Measurements from ENCODE around the gene GAGE10. TPM values are rescaled to one million over a fixed set of nuclear protein-coding genes. Genes with fewer than 3 reads are reported as not detected.
A peak's percentile ranks its signal among the peaks of the same experiment; 100 is the strongest.
"Not testable (repeated sequence)": the region's sequence is repeated elsewhere in the genome, so short reads cannot be mapped to it uniquely, and the experiment has no call there.

Gene GAGE10
- total RNA-seq, 1 donor from 2014 or later: not detected

DNA sequence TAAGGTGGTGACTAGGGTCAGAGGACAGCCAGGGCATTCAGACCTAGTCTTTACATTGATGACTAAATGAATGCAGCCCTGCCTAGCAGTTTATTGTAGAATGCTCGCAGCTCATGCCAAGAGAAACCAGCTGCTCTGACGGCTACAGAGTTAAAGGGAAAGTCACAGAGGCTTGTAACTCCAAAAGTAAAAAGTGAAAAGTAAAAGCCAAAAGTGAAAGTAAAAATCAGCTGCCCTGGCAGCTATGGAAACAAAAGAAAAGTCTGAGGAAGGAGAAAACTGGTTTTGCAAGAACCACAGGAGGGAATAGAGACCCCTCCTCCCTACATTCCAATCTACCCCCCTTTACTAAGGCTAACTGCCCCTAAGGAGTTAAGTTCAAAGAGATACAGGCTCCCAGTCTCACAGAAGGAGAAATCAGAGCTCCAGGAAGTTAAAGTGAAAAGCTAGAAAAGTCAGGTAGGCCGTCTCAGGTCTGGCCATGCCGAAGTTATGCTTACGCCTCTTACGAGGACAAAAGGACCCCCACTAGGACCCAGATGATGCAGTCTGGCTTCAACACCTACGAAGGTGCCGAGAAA, 6.0 kb downstream of the GAGE10 start:
- DNase-seq (no peak), ATAC-seq (ENCODE audit: poor library complexity) (peak; percentile 22)
- intact Hi-C loops (cut with DNase I): no loop called here

GRCh38 chrX:49310371-49310770, 6.9 kb downstream of the GAGE10 start:
- ATAC-seq (ENCODE audit: poor library complexity) (no peak), DNase-seq (no peak)
- intact Hi-C loops (cut with DNase I): no loop called here

- intact Hi-C loops (cut with DNase I): no loop called here
- no peak for DNase-seq
These were observed 8.7 kb downstream of the GAGE10 start for GRCh38 chrX:49312176-49312575.

GRCh38 chrX:49316085-49316484, 12.6 kb downstream of the GAGE10 start:
- intact Hi-C loops (cut with DNase I): no loop called here
- no peak for ATAC-seq (ENCODE audit: poor library complexity)

More at GRCh38 chrX:49312176-49312575, 8.7 kb downstream of the GAGE10 start:
- no peak for ATAC-seq (ENCODE audit: poor library complexity)

DNA sequence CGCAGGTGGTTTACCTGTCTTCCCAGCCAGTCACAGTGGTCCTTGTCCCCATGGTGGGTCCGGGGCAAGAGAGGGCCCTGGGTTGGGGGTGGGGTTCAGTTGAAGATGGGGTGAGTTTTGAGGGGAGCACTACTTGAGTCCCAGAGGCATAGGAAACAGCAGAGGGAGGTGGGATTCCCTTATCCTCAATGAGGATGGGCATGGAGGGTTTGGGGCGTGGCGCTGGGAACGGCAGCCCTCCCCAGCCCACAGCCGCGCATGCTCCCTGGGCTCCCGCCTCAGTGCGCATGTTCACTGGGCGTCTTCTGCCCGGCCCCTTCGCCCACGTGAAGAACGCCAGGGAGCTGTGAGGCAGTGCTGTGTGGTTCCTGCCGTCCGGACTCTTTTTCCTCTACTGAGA, 18.3 kb downstream of the GAGE10 start, which contains the start of gene GAGE12J:
TSS of gene GAGE12J (plus strand) at position 301 of the 400 bp plus-strand sequence. CDS start 1,157 bp downstream, outside the sequence.
- intact Hi-C loops (cut with DNase I); ATAC-seq (ENCODE audit: poor library complexity); DNase-seq: not testable (repeated sequence)

More at GRCh38 chrX:49316085-49316484, 12.6 kb downstream of the GAGE10 start:
- DNase-seq: no peak

GRCh38 chrX:49322266-49322665, 18.8 kb downstream of the GAGE10 start:
- DNase-seq; intact Hi-C loops (cut with DNase I); ATAC-seq (ENCODE audit: poor library complexity): not testable (repeated sequence)

DNA sequence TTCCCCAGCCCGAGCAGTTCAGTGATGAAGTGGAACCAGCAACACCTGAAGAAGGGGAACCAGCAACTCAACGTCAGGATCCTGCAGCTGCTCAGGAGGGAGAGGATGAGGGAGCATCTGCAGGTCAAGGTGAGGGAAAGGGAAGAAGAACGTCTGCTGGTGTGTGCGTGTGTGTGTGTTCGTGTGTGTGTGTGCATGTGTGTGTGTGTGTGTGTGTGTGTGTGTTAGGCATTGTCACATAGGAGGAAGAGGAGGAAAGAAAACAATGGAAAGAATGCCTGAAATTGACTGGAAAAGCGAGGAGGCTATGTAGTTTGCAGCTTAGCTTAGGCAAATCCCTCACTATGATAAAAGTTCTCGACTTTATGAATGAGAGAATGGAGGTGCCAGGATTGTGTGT, 20.3 kb downstream of the GAGE10 start:
- ATAC-seq (ENCODE audit: poor library complexity); DNase-seq; intact Hi-C loops (cut with DNase I): not testable (repeated sequence)

GRCh38 chrX:49330421-49330820, 27.0 kb downstream of the GAGE10 start:
- DNase-seq; intact Hi-C loops (cut with DNase I); ATAC-seq (ENCODE audit: poor library complexity): not testable (repeated sequence)

DNA sequence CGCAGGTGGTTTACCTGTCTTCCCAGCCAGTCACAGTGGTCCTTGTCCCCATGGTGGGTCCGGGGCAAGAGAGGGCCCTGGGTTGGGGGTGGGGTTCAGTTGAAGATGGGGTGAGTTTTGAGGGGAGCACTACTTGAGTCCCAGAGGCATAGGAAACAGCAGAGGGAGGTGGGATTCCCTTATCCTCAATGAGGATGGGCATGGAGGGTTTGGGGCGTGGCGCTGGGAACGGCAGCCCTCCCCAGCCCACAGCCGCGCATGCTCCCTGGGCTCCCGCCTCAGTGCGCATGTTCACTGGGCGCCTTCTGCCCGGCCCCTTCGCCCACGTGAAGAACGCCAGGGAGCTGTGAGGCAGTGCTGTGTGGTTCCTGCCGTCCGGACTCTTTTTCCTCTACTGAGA, 27.8 kb downstream of the GAGE10 start, which contains the start of gene GAGE13:
TSS of gene GAGE13 (plus strand) at position 301 of the 400 bp plus-strand sequence. CDS start 1,156 bp downstream, outside the sequence.
- ATAC-seq (ENCODE audit: poor library complexity); intact Hi-C loops (cut with DNase I); DNase-seq: not testable (repeated sequence)

GRCh38 chrX:49331841-49332240, 28.4 kb downstream of the GAGE10 start:
- ATAC-seq (ENCODE audit: poor library complexity); intact Hi-C loops (cut with DNase I): not testable (repeated sequence)
- peak; percentile 46 for DNase-seq

DNA sequence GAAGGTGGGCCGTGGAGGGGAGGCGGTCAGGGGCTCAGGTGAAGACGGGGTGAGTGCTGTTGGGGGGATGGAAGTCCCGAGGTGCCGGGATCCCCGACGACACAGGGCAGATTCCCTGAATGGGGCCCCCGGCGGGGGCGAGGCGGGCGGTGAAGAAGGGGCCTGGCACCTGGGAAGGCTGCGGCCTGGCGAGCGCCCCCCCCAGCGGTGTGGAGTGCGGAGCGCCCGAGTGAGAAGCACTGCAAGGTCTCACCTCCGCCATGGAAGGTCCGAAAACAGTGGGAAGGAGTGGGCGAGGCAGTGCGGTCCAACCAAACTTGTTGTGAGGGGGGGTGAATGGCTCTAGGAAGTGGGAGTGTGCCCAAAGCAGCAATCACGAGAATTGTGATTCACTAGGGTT, 38.0 kb downstream of the GAGE10 start:
- ATAC-seq (ENCODE audit: poor library complexity); DNase-seq; intact Hi-C loops (cut with DNase I): not testable (repeated sequence)

- intact Hi-C loops (cut with DNase I); DNase-seq; ATAC-seq (ENCODE audit: poor library complexity): not testable (repeated sequence)
These were observed 41.2 kb downstream of the GAGE10 start for GRCh38 chrX:49344496-49345175.

- ATAC-seq (ENCODE audit: poor library complexity); DNase-seq; intact Hi-C loops (cut with DNase I): not testable (repeated sequence)
These were observed 42.0 kb downstream of the GAGE10 start for GRCh38 chrX:49345402-49345801.

DNA sequence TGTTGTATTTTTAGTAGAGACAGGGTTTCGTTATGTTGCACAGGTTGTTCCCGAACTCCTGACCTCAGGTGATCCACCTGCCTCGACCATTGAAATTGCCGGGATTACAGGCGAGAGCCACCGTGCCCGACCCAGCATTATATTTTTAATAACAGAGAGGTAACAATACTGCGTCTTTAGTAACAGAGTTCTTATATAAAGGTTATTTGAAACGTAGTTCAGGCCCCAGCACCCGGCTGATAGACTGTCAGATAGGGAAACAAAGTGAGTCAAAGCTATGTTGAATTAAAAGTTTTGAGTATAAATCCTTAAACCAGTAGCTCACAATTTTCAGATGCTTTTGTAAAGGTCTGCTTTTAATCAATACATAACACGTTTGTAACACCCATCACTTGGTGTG, 42.7 kb downstream of the GAGE10 start:
- intact Hi-C loops (cut with DNase I); DNase-seq; ATAC-seq (ENCODE audit: poor library complexity): not testable (repeated sequence)

Other genes starting within 250 kb of the GAGE10 start
- 1.2 TPM for gene CCDC120, start 244.6 kb upstream of the GAGE10 start, total RNA-seq
- 6.9 TPM for gene PRAF2, start 229.6 kb upstream of the GAGE10 start, total RNA-seq
- gene WDR45, start 223.8 kb upstream of the GAGE10 start, total RNA-seq: 79.0 TPM
- gene GPKOW, start 179.9 kb upstream of the GAGE10 start, total RNA-seq: 17.8 TPM
- gene MAGIX, start 140.9 kb upstream of the GAGE10 start, total RNA-seq: 5.3 TPM
- gene PLP2, start 131.7 kb upstream of the GAGE10 start, total RNA-seq: 50.1 TPM
- gene PRICKLE3, start 117.3 kb upstream of the GAGE10 start, total RNA-seq: 12.7 TPM
- 1.6 TPM for gene SYP, start 103.5 kb upstream of the GAGE10 start, total RNA-seq
- 0.11 TPM for gene CACNA1F, start 70.3 kb upstream of the GAGE10 start, total RNA-seq
- gene CCDC22, start 68.2 kb upstream of the GAGE10 start, total RNA-seq: 10.8 TPM
- not detected for gene FOXP3, start 38.9 kb upstream of the GAGE10 start, total RNA-seq
- gene PPP1R3F, start 33.9 kb upstream of the GAGE10 start, total RNA-seq: 21.9 TPM
- gene GAGE12J, start 18.4 kb downstream of the GAGE10 start, total RNA-seq: not detected
- gene GAGE13, start 27.9 kb downstream of the GAGE10 start, total RNA-seq: not detected
- not detected for gene GAGE12C, start 228.5 kb downstream of the GAGE10 start, total RNA-seq
- not detected for gene GAGE12D, start 238.1 kb downstream of the GAGE10 start, total RNA-seq
- gene GAGE12E, start 247.6 kb downstream of the GAGE10 start, total RNA-seq: not detected